ENCODE measurements around the gene TSPO2.

Gene TSPO2

DNA sequence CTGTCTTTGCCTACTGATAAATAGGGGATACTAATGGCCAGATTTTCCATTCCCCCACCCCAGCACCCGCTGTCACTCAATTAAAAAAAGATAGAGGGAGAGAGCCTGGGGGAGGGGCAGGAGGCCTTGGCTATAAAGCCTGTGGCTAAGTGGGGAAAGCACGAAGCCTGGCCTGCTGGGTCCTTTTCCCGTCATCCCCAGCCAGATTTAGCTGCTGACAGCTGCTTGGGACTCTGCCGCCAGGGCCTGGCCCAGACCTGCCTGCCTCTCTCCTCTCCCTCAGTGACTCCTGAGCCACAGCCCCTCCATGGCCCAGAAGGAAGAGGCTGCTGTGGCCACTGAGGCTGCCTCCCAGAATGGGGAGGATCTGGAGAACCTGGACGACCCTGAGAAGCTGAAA lies 10.8 kb downstream of the TSPO2 start, which contains the start of gene APOBEC2:
Gene APOBEC2 (plus strand): TSS at position 162 of the 400 bp plus-strand sequence. CDS start 146 bp downstream, at position 308.
- Histone ChIP-seq H3K27ac (ENCODE audit: low read length) (no peak within 1 kb of the TSS), H3K4me1 (ENCODE audit: control insufficient read depth in 1 of 2, insufficient read depth in 2 of 2, low read length in 2 of 2) (peaks cover 0 to 50% of the 10 kb centered on the region in 2 donors), H3K36me3 (ENCODE audit: control insufficient read depth in 1 of 2, insufficient read depth in 2 of 2, low read length in 2 of 2) (no peaks in the 10 kb centered on the region)

DNA sequence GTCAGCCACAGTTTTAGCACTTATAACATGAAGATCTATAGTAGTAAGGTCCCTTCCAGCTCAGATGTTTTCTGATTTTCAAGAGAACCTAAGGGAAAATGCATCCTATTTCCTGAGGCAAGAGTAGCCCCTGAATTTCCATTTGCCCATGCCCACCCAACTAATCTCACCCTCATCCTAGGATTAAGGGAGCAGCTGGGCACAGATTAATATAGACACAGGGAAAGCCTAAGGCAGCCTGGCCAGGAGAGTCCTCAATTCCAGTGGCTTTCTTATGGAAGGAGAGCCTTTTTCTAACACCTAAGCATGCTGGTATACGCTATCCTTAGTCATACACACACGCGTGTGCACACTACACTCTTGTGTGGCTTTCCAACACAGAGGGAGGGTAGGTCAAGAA lies 12.2 kb downstream of the TSPO2 start:
- H3K27me3 ChIP-seq (ENCODE audit: low read depth, low read length): no peaks in the 10 kb centered on the region
- no peaks in the 10 kb centered on the region for H3K9me3 ChIP-seq (ENCODE audit: control insufficient read depth in 1 of 2, low read length in 2 of 2)
- H3K27ac ChIP-seq (ENCODE audit: low read length): no peak overlapping the region
- H3K4me3 ChIP-seq (ENCODE audit: low read depth in 1 of 2, low read length in 2 of 2): no peak overlapping the region
- no peaks in the 10 kb centered on the region for H3K36me3 ChIP-seq (ENCODE audit: control insufficient read depth in 1 of 2, insufficient read depth in 2 of 2, low read length in 2 of 2)
- H3K4me1 ChIP-seq (ENCODE audit: control insufficient read depth in 1 of 2, insufficient read depth in 2 of 2, low read length in 2 of 2): peaks cover 0 to 55% of the 10 kb centered on the region in 2 donors

More for the DNA sequence above, 10.8 kb downstream of the TSPO2 start, which contains the start of gene APOBEC2:
- Histone ChIP-seq H3K27me3 (ENCODE audit: low read depth, low read length) (no peaks in the 10 kb centered on the region), H3K4me3 (ENCODE audit: low read depth in 1 of 2, low read length in 2 of 2) (no peak within 1 kb of the TSS), H3K9me3 (ENCODE audit: control insufficient read depth in 1 of 2, low read length in 2 of 2) (no peaks in the 10 kb centered on the region)

DNA sequence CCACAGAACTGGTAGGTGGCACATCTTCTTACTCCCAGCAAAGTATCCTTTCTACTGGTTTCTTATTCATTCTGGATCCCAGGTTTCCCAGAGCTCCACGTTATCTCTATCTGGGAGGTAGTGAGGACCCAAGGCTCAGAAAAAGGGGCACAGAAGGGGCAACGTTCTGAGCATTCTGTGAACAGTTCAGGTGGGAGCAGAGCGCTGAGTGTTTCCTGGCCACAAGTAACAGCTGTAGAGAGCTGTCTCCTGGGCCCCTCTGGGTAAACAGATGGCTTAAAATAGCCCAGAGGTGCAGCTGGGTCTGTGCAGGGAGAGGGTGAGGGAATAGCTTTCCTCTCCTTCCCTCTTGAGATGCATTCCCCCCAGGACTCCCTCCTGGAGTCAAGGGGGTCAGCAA lies 12.9 kb downstream of the TSPO2 start:
- no peaks in the 10 kb centered on the region for H3K36me3 ChIP-seq (ENCODE audit: control insufficient read depth in 1 of 2, insufficient read depth in 2 of 2, low read length in 2 of 2)
- H3K4me3 ChIP-seq (ENCODE audit: low read depth in 1 of 2, low read length in 2 of 2): no peak overlapping the region
- no peaks in the 10 kb centered on the region for H3K9me3 ChIP-seq (ENCODE audit: control insufficient read depth in 1 of 2, low read length in 2 of 2)
- peaks cover 0 to 57% of the 10 kb centered on the region in 2 donors for H3K4me1 ChIP-seq (ENCODE audit: control insufficient read depth in 1 of 2, insufficient read depth in 2 of 2, low read length in 2 of 2)
- H3K27ac ChIP-seq (ENCODE audit: low read length): no peak overlapping the region
- H3K27me3 ChIP-seq (ENCODE audit: low read depth, low read length): no peaks in the 10 kb centered on the region

DNA sequence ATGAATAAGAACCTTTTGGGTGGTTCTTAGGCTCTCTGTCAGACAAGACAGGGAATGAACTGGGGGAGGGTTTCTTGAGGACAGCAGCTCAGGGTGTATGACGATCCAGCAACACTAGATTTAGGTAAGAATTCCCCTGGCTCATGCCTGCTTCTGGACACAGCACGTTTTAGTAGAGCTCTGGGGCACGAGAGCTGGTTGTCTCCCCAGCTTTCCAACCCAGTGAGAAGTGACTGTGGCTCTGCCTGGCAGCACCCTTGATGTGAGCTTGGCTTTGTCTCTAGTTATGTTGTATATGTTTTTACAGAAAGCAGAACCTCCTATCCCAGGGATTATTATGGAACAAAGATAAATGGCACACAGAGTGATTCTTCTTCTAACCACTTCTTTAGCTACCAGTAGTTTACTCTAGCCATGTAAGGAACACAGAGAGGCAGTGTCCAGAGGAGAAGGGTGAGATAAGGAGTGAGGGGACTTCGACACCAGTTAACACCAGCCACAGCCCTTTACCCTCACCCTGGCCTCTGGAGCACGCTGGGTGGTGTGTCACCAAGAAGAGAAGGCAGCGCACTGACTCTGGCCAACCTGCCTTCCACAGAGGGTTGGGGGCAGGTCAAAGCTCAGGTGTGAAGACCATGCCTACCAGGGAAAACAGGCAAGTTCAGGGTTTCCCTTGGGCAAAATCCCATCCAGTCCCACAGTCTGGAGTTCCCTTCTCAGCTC lies 14.7 kb downstream of the TSPO2 start:
- peaks cover 0 to 7% of the 10 kb centered on the region in 2 donors for H3K36me3 ChIP-seq (ENCODE audit: control insufficient read depth in 1 of 2, insufficient read depth in 2 of 2, low read length in 2 of 2)

DNA sequence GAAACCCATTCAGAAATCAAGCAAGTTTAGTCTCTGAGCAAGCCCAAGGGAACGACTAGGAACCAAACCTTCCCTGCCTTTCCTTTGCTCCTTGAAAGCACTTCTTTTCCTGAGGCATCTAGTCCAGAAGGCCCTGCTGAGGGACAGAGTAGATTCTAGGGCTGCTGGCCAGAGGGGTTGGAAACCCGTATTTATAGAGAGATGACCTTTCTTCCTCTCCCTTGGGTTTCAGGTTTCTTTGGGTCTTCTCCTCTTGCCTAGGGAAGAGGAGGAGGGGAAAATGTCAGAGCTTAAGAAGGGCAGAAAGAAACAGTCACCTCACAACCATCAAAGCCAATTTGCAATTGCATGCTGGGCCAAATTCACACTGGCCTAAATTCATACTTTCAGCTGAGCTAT lies 16.5 kb downstream of the TSPO2 start:
- peak overlapping the region; percentile 52 for H3K27ac ChIP-seq (ENCODE audit: low read length)
- H3K4me1 ChIP-seq (ENCODE audit: control insufficient read depth in 1 of 2, insufficient read depth in 2 of 2, low read length in 2 of 2): peaks cover 0 to 43% of the 10 kb centered on the region in 2 donors

More for the DNA sequence above, 14.7 kb downstream of the TSPO2 start:
- no peaks in the 10 kb centered on the region for H3K27me3 ChIP-seq (ENCODE audit: low read depth, low read length)
- no peaks in the 10 kb centered on the region for H3K9me3 ChIP-seq (ENCODE audit: control insufficient read depth in 1 of 2, low read length in 2 of 2)
- H3K4me3 ChIP-seq (ENCODE audit: low read depth in 1 of 2, low read length in 2 of 2): no peak overlapping the region
- H3K27ac ChIP-seq (ENCODE audit: low read length): peak overlapping the region; percentile 34
- H3K4me1 ChIP-seq (ENCODE audit: control insufficient read depth in 1 of 2, insufficient read depth in 2 of 2, low read length in 2 of 2): peaks cover 0 to 62% of the 10 kb centered on the region in 2 donors

DNA sequence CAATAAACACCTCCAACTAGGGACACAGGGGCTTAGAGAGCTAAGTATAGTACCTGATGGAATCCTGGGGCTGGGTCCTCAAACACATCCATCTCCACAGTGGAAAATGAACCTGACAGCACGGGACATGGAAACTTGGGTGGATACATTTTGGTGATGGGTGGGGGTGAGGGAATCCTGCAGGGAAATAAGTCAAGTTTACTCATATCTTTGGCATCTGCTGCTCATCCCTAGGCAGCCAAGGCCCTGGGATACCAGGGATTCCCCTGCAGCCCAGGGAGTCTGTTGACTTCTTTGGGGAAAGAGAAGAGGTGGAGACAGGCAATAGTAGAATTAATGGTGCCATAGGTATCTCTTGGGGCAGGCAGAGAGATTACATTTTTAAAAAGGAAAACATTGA lies 17.3 kb downstream of the TSPO2 start:
- no peak overlapping the region for H3K4me3 ChIP-seq (ENCODE audit: low read depth in 1 of 2, low read length in 2 of 2)
- peaks cover 0 to 40% of the 10 kb centered on the region in 2 donors for H3K4me1 ChIP-seq (ENCODE audit: control insufficient read depth in 1 of 2, insufficient read depth in 2 of 2, low read length in 2 of 2)
- no peaks in the 10 kb centered on the region for H3K9me3 ChIP-seq (ENCODE audit: control insufficient read depth in 1 of 2, low read length in 2 of 2)
- peak overlapping the region; percentile 52 for H3K27ac ChIP-seq (ENCODE audit: low read length)
- H3K27me3 ChIP-seq (ENCODE audit: low read depth, low read length): no peaks in the 10 kb centered on the region
- peaks cover 5 to 15% of the 10 kb centered on the region in 2 donors for H3K36me3 ChIP-seq (ENCODE audit: control insufficient read depth in 1 of 2, insufficient read depth in 2 of 2, low read length in 2 of 2)

More for the DNA sequence above, 16.5 kb downstream of the TSPO2 start:
- Histone ChIP-seq H3K36me3 (ENCODE audit: control insufficient read depth in 1 of 2, insufficient read depth in 2 of 2, low read length in 2 of 2) (peaks cover 4 to 7% of the 10 kb centered on the region in 2 donors), H3K4me3 (ENCODE audit: low read depth in 1 of 2, low read length in 2 of 2) (no peak overlapping the region), H3K27me3 (ENCODE audit: low read depth, low read length) (no peaks in the 10 kb centered on the region), H3K9me3 (ENCODE audit: control insufficient read depth in 1 of 2, low read length in 2 of 2) (no peaks in the 10 kb centered on the region)

DNA sequence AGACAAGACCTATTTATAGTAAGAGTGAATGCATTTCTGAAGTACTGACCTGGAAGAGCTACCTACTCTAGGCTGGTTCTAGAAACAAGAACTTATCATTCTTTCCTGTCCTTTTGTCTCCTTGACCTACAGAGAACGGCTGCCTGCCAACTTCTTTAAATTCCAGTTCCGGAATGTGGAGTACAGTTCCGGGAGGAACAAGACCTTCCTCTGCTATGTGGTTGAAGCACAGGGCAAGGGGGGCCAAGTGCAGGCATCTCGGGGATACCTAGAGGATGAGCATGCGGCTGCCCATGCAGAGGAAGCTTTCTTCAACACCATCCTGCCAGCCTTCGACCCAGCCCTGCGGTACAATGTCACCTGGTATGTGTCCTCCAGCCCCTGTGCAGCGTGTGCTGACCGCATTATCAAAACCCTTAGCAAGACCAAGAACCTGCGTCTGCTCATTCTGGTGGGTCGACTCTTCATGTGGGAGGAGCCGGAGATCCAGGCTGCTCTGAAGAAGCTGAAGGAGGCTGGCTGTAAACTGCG lies 19.0 kb downstream of the TSPO2 start:
- no peaks in the 10 kb centered on the region for H3K9me3 ChIP-seq (ENCODE audit: control insufficient read depth in 1 of 2, low read length in 2 of 2)
- peaks cover 0 to 24% of the 10 kb centered on the region in 2 donors for H3K4me1 ChIP-seq (ENCODE audit: control insufficient read depth in 1 of 2, insufficient read depth in 2 of 2, low read length in 2 of 2)
- no peaks in the 10 kb centered on the region for H3K27me3 ChIP-seq (ENCODE audit: low read depth, low read length)
- peaks cover 8 to 23% of the 10 kb centered on the region in 2 donors for H3K36me3 ChIP-seq (ENCODE audit: control insufficient read depth in 1 of 2, insufficient read depth in 2 of 2, low read length in 2 of 2)
- no peak overlapping the region for H3K27ac ChIP-seq (ENCODE audit: low read length)
- no peak overlapping the region for H3K4me3 ChIP-seq (ENCODE audit: low read depth in 1 of 2, low read length in 2 of 2)

DNA sequence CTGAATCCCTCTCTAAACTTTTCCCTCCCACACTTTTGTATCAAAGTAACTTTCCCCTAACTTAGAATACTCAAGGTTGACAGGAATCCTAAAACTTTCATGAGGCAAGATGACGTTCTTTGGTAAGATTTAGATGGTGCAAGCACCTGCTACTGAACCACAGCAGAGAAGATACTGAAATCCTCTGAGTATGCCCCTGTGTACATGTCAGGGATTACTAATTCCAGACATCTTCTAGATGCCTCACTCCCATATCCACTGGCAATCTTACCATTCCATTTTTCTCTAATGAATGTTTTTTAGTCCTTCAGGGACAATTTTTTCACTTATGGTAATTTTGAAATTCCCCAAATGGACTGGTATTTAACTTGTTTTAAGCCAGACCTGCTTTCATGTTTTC lies 19.8 kb downstream of the TSPO2 start:
- Histone ChIP-seq H3K27ac (ENCODE audit: low read length) (no peak overlapping the region), H3K4me3 (ENCODE audit: low read depth in 1 of 2, low read length in 2 of 2) (no peak overlapping the region), H3K36me3 (ENCODE audit: control insufficient read depth in 1 of 2, insufficient read depth in 2 of 2, low read length in 2 of 2) (peaks cover 8 to 24% of the 10 kb centered on the region in 2 donors), H3K9me3 (ENCODE audit: control insufficient read depth in 1 of 2, low read length in 2 of 2) (no peaks in the 10 kb centered on the region), H3K4me1 (ENCODE audit: control insufficient read depth in 1 of 2, insufficient read depth in 2 of 2, low read length in 2 of 2) (peaks cover 0 to 27% of the 10 kb centered on the region in 2 donors), H3K27me3 (ENCODE audit: low read depth, low read length) (no peaks in the 10 kb centered on the region)

DNA sequence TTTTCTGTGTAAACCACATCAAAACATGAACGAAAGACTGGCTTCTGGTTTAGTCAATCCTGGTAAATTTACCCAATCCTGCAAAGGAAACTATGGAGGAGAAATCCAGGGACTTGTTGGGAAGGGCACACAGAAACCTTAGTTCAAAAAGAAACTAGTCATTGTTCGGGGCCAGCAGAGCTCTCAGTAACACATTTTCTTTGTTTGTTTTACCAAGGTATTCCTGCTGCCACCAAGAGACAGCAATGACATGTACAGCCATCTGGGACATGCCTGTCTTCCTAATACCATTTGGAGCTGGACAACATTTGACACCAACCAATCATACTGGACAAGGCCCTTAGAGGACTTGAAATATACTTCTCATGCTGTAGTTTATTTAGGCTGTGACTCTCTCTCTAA lies 21.6 kb downstream of the TSPO2 start:
- H3K4me3 ChIP-seq (ENCODE audit: low read depth in 1 of 2, low read length in 2 of 2): no peak overlapping the region
- H3K27me3 ChIP-seq (ENCODE audit: low read depth, low read length): no peaks in the 10 kb centered on the region
- H3K4me1 ChIP-seq (ENCODE audit: control insufficient read depth in 1 of 2, insufficient read depth in 2 of 2, low read length in 2 of 2): peaks cover 0 to 25% of the 10 kb centered on the region in 2 donors
- peaks cover 18 to 41% of the 10 kb centered on the region in 2 donors for H3K36me3 ChIP-seq (ENCODE audit: control insufficient read depth in 1 of 2, insufficient read depth in 2 of 2, low read length in 2 of 2)
- peak overlapping the region; percentile 48 for H3K27ac ChIP-seq (ENCODE audit: low read length)
- H3K9me3 ChIP-seq (ENCODE audit: control insufficient read depth in 1 of 2, low read length in 2 of 2): no peaks in the 10 kb centered on the region

DNA sequence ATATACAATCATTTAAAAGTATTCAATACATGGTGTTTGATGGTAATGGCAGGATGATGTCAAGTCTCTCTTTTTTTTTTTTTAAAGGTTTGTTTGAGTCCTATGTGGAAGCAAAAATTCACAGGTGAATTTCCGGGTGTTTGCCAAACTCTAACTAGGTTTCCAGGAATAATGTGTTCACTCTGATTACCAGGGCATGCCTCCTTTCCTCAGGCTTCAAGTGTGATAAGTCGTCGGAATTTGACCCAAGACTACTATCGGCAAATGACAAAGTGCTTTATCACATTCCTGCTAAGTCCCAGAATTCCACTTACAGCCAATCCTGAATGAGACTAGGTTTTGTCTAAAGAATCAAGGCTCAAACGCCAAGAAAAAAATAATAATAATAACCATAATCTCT lies 22.6 kb downstream of the TSPO2 start:
- H3K4me3 ChIP-seq (ENCODE audit: low read depth in 1 of 2, low read length in 2 of 2): no peak overlapping the region
- H3K9me3 ChIP-seq (ENCODE audit: control insufficient read depth in 1 of 2, low read length in 2 of 2): no peaks in the 10 kb centered on the region
- H3K36me3 ChIP-seq (ENCODE audit: control insufficient read depth in 1 of 2, insufficient read depth in 2 of 2, low read length in 2 of 2): peaks cover 18 to 49% of the 10 kb centered on the region in 2 donors
- peaks cover 0 to 15% of the 10 kb centered on the region in 2 donors for H3K4me1 ChIP-seq (ENCODE audit: control insufficient read depth in 1 of 2, insufficient read depth in 2 of 2, low read length in 2 of 2)
- H3K27ac ChIP-seq (ENCODE audit: low read length): no peak overlapping the region
- no peaks in the 10 kb centered on the region for H3K27me3 ChIP-seq (ENCODE audit: low read depth, low read length)

DNA sequence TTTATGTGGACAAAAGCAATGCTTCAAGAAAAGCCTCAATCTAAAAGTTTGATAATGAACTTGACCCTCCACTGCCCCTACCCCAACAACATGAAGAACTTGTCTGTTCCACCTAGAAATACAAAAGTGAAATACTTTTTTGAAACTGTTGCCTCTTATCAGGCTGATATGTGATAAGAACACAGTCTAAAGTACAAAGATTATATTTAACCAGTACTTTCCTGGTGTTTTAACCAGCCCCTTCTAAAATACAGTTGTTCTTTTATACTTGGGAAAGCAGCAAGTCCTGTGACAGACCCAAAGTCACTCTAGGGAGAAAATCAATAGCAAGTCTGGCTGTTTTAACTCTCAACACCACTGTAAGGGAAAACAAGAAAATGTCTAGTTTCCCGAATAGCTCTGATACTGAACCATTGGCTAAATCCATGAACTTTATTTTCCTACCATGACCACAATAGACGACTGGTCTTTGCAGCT lies 23.3 kb downstream of the TSPO2 start:
- H3K9me3 ChIP-seq (ENCODE audit: control insufficient read depth in 1 of 2, low read length in 2 of 2): no peaks in the 10 kb centered on the region
- H3K27me3 ChIP-seq (ENCODE audit: low read depth, low read length): no peaks in the 10 kb centered on the region
- peaks cover 3 to 11% of the 10 kb centered on the region in 2 donors for H3K4me1 ChIP-seq (ENCODE audit: control insufficient read depth in 1 of 2, insufficient read depth in 2 of 2, low read length in 2 of 2)
- no peak overlapping the region for H3K27ac ChIP-seq (ENCODE audit: low read length)
- H3K36me3 ChIP-seq (ENCODE audit: control insufficient read depth in 1 of 2, insufficient read depth in 2 of 2, low read length in 2 of 2): peaks cover 18 to 49% of the 10 kb centered on the region in 2 donors
- no peak overlapping the region for H3K4me3 ChIP-seq (ENCODE audit: low read depth in 1 of 2, low read length in 2 of 2)
